GM18502 (cell line): ENCODE measurements around the gene SELENOO.

Experiments used
- ATAC-seq: cut with Tn5 transposase; IDR thresholded peaks from one replicate; pipeline ENCODE4 v1.9.1; 2021; ENCODE audit warnings: mild to moderate bottlenecking; ENCODE audit not compliant: unreplicated experiment, poor library complexity

The SELENOO gene

DNA sequence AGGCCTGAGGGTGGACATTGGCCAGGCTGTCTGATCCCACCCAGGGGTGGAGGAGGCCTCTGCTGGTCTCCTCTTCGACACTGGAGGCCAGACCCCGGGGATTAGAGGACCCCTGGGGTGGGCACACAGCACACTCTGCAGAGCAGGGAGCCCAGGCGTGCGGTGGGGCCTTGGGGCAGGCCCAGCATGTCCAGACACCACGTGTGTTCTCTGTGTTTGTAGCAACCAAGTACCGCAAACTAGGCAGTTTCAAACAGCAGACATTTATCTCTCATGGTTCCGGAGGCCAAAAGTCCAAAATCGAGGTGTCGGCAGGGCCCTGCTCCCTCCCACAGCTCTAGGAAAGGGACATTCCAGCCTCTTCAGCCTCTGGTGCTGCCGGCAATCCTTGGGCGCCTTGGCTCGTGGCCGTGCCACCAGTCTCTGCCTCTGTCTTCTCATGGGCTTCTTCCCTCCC lies 28.8 kb upstream of the SELENOO start:
- no peak for ATAC-seq

DNA sequence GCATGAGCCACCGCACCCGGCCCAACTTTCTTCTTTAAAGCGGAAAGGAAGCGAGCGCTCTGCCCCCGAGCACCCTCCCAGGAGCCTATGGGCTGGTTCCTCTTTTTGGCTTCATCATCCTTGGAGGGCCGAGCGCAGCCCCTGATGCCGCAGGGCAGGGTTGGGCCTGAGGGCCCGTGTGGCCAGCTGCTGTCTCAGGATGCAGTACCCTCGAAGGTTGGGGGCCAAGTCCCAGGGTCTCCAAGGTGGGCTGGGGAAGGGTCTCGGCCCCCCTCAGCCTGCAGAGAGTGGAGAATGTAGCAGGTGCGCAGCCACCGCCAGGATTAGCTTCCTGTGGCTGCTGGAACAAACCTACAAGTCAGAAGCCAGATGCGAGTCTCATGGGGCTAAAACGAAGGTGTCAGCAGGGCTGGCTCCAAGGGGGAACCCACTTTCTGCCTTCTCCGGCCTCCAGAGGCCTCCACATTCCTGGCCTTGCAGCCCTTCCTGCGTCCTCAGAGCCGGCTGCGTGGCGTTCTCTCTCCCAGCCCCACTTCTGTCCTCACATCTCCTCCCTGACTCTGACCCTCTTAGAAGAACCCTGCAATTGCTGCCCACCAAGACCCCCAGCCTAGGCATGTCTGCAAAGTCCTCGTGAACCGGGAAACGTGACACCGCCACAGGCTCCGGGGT lies 27.4 kb upstream of the SELENOO start:
- no peak for ATAC-seq

DNA sequence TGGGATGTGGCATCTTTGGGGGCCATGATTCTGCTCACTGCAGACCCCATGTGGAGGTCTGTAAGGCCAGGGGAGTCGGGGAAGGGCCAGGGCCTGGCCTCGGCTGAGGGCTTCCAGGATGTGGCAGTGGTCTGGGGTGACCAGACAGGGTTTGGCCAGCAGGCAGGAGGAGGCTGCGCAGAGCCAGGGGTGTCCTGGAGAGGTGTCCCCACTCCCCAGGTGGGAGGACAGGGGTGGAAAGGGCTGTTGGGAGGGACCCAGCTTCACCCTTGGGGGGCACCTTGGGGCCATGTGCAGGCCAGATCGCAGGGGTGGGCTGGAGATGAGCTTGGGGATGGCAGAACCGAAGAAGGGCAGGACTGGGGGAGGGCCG lies 26.8 kb upstream of the SELENOO start:
- ATAC-seq: no peak

DNA sequence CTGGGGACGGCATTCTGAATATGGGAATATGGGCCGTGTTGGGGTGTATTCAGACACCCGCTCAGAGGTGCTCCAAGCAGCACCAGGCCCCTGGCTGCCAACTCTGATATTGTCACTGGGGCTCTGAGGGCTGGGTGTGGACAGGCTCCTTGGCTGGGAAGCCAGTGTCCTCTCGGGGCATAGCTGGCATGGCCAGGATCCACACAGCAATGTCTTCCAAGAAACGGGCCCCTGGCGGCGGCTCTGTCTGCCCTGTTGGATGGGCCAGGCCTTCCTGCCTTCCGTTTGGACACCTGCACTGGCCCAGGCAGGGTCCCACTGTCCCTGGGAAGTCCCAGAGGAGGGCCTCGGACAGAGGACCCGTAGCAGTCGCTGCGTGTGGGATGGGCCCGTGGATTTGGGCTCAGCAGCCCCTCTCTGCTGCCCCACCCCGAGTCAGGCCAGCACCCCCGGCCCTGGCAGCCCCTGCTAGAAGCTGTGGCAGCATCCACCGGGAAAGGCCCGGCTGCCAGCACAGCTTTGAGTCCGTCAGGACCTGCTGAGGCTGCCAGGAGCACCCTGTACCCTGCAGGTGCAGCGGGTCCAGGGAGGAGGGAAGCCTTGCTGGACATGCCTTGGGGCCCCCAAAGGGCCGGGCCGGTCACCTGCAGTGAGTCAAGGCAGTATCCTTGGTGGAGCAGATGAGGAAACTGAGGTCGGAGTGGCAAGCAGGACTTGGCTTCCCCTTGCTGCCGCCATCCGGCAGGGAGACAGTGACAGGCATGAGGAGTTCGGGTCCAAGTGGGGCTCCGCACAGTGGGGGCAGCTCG lies 26.2 kb upstream of the SELENOO start:
- ATAC-seq: no peak

DNA sequence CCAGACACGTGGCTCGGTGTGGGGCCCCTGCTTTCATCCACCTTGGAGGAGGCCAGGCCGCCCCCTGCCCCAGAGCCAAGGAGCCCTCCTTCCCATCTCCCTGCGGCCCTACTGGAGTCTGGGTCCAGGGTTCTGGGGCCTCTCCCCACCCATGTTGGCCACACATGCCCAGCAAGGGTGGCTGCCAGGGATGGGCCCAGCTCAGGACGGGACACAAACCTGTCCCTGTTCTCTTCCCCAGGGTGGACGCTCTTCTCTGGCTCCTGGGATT lies 25.7 kb upstream of the SELENOO start:
- no peak for ATAC-seq

DNA sequence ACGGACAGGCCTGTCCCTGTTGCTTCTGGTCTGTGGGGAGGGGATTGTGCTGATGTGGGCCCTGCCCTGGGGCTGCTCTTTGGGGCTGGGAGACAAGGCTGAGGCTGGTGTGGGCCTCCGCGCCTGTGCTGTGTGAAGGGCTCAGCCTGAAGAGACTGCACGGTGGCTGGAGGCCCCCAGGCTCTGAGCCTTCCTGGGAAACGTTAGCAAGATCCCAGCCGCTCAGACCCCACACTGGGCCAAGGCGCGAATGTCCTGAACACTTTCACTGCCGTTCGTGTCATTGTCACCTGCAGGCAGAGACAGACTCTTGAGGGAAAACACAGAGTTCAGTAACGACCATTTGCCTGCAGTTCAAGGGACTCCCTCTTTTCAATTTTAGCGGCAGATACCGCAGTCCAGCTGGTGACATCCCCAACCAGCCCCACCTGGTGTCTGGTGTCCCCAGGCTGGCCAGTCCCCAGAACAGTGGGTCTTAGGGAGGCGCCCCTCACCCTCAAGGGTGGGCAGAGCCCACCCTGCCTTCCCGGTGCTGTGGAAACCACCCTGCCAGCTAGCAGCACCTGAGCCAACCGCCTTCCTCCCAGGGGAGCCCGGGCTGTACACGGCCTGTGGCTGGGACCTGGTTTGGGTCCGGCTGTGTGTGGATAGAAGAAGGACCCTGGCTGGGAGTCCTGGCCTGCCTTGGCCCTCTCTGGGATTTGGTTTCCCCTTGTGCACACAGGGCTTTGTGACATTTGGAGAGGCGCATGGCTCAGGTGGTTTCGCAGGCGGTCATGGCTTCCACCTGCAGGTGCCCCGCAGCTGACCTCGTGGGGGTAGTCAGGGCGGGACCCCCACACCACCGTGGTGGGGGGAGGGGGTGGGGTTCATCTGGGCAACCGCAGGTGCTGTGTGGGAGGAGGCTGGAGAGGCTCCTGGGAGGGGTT lies 24.6 kb upstream of the SELENOO start:
- ATAC-seq: no peak

DNA sequence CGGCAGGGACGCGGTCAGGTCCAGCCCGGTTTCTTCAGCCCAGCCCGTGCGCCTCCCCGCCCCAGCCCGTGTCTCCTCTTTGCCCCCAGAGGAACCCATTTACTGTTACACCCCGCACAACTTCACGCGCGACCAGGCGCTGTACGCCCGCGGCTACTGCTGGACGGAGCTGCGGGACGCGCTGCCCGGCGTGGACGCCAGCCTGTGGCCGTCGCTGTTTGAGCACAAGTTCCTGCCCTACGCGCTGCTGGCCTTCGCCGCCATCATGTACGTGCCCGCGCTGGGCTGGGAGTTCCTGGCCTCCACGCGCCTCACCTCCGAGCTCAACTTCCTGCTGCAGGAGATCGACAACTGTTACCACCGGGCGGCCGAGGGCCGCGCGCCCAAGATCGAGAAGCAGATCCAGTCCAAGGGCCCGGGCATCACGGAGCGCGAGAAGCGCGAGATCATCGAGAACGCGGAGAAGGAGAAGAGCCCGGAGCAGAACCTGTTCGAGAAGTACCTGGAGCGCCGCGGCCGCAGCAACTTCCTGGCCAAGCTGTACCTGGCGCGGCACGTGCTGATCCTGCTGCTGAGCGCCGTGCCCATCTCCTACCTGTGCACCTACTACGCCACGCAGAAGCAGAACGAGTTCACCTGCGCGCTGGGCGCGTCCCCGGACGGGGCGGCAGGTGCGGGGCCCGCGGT lies 23.8 kb upstream of the SELENOO start:
- ATAC-seq: no peak

DNA sequence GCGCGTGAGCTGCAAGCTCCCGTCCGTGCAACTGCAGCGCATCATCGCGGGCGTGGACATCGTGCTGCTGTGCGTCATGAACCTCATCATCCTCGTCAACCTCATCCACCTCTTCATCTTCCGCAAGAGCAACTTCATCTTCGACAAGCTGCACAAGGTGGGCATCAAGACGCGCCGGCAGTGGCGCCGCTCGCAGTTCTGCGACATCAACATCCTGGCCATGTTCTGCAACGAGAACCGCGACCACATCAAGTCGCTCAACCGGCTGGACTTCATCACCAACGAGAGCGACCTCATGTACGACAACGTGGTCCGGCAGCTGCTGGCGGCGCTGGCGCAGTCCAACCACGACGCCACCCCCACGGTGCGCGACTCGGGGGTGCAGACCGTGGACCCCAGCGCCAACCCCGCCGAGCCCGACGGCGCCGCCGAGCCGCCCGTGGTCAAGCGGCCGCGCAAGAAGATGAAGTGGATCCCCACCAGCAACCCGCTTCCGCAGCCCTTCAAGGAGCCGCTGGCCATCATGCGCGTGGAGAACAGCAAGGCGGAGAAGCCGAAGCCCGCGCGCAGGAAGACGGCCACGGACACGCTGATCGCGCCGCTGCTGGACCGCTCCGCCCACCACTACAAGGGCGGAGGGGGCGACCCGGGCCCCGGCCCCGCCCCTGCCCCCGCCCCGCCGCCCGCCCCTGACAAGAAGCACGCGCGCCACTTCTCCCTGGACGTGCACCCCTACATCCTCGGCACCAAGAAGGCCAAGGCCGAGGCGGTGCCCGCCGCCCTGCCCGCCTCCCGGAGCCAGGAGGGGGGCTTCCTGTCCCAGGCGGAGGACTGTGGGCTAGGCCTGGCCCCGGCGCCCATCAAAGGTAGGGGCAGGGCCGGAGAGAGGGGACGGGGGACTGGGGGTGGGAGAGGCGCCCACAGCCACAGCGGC lies 23.0 kb upstream of the SELENOO start:
- no peak for ATAC-seq

DNA sequence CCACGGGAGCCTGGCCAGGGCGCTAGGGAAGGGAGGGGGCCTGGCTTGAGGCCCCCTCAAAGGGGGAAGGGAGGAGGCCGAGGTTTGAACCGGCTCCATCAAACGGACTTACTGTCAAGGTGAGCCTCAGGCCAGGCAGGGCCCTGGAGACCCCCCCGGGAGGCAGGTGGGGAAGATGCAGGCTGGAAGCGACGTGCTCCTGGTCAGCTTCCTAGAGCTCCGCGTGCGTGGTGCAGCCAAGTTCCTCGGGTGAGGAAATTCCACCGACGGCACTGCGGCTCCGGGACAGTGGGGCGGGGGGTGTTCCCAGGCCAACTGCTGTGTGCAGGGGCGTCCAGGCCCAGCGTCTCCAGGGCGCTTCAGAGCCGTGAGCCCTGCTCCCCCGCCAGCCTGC lies 22.3 kb upstream of the SELENOO start:
- ATAC-seq: no peak

DNA sequence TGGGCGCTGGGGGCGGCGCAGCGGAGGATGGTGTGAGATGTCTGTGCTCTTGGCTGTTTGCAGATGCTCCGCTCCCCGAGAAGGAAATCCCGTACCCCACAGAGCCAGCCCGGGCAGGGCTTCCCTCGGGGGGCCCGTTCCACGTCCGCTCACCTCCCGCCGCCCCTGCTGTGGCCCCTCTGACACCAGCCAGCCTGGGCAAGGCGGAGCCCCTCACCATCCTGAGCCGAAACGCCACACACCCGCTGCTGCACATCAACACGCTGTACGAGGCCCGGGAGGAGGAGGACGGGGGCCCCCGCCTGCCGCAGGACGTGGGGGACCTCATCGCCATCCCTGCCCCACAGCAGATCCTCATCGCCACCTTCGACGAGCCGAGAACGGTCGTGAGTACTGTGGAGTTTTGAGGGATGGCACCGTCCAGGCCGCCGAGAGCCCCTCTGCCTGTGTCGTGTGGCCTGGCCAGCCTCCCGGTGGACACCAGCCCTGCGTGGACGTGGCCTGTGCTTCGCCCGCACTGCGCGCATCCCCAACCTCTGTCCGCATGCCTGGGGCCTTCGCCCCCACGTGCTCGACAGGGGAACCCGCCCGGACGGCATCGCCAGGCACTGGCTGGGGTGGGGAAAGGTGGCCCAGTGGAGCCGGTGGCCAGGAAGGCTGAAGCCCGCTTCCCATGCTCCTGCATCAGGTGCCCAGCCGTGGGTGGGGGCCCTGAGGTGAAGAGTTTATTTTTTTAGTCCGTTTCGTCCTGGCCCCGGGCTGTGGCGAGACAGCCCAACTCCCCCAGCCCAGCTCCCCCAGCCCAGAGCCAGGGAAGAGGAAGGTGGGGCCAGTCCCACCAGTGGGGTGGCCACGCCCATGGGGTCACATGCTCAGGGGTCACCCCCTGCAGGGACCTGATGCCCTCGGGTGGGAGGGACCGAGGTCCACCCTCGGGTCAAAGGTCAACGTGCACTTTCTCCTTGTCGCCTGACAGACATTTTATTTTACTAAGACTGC lies 21.6 kb upstream of the SELENOO start:
- ATAC-seq: no peak

DNA sequence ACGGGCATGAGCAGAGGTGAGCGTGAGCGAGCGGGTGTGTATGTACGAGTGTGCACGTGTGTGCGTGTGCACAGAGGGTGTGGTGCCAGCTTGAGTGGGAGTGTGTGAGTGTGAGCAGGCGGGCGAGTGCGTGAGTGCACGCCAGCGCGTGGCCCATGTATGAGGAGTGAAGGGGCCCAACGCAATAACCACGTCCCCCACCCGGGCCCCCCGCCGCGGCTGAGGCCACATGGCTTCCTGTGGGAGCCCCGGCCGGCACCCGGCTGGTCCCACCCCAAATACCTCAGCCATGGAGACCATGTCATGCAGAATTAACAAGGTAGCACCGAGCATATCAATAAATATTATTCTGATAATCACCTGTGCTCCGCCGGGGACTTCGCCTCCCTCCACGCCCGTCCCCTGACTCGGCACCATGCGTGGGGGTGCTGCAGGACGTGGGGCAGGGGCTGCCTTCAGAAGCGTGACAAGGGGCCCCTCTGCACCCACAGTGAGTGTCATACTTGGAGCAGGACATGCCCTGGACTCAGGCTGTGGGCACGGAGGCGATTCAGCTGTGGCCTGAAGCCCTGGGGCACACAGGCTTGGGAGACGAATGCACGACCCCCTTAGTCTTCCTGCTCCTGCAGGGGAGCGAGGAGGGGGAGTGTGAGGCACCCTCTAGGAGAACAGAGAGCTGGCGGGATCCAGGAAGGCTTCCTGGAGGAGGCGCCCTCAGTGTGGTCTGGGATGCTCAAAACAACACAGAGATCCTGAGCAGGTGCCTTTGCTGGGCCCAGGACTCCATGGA lies 20.7 kb upstream of the SELENOO start:
- ATAC-seq: no peak

DNA sequence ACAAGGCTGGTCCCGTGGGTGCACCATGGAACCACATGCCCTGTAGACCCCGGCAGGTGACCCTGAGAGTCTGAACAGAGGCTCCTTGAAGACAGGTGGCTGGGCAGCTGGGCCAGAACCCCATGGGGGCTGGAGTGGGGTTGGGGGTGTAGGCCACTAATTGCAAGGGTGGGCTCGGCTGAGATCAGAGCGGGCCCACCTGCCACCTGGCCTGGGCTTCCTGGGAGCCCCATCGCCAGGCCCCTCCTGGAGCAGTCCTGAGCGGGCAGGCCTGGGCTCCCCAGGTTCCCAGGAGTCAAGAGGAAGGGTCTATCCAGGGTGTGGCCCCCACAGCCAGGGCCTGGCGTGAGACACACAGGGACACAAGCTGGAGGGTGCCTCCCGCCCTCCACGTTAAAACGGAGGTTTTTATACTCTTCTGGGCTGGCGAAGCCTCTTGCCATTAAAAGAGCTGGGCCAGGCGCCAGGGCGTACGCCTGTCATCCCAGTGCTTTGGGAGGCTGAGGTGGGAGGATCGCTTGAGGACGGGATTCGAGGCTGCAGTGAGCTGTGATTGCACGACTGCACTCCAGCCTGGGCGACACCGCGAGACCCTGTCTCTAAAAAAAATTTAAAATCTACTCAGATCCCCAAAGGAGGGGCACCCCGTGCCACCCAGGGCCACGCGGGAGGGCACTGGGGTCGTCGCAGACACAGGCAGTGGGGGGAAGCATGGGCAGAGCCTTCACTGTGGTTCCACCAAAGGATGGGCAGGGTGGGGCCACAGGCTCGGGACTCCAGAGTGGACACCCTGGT lies 19.9 kb upstream of the SELENOO start:
- no peak for ATAC-seq

DNA sequence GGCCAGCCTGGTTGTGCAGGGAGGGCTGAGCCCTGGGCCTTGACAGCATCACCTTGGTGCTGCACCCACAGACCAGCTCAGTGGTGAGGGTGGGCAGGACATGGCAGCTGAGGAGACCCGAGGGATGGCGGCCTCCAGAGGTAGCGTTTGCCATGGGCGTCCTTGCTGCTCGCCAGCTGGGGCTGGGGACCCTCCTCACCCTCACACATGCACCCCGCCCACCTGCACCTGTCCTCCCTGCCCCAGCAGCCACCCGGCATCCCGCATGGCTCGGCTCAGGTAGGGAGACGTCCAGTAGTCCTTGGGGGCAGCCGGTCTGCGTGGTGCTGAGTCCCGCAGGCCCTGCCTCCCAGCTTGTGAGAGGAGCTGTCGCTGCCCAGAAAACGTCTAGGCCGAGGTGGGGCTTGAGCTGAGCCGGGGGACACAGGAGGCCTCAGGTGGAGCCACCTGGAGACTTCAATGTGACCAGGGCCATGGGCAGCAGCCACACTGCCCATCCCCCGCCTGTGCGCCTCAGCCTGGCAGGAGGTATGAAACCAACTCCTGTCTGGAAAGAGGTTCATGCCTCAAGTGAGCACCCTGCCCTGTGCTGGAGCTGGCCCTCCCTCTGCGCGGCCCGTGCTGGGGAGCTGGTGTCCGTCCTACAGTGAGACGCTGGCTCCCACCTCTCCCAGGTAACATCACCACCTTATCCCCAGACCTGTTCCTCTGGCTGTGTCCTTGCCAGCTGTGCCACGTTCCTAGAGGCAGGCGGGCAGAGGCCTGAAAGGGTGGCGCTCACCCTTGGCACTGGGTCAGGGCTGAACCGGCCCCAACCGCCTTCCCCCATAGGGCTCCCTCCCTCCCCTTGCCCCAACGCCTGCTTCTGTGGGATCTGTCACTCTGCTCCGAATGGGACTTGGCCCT lies 18.4 kb upstream of the SELENOO start:
- no peak for ATAC-seq

DNA sequence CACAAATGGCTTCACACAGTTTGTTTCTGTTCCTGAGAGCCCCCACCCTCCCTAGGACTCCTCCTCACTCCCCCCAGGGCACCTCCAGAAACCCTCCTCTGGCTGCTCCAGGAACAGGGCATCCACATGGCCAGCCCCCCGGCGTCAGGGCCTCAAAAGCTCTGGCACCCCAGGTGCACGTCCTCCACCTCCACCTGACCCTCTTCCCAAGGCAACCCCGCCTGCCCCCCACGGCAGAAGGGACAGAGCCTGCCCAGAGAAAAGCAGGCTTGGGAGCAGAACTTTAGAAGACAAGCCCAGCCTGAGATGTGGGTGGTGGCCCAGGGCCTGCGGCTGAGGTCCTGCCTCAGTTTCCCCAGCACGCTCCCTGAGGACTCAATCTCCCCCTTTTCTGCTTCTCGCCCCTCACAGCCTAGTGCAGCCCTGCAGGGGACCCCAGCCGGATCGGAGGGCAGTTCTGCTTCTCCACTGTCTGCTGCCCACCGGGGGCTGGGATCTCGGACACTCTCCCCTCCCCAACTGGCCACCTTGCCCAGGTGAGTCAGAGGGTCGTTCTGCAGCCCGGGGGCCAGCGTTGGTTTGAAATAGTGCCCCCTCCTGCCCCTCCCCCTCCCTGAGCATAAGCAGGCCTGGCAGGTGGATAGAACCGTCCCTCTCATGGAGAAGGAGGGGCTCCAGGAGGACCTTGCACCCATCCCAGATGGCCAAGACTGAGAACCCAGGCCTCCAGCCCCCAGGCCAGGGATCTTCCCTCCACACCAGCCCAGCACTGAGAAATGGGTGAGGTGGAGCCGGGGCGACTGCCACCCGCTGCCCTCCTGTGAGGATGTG lies 17.5 kb upstream of the SELENOO start:
- no peak for ATAC-seq
